Gastrocnemius medialis (tissue), 4 donors: ENCODE data around the gene CCDC13. TPM values are rescaled to one million over a fixed set of nuclear protein-coding genes. Genes with fewer than 3 reads are reported as not detected.

ENCODE experiments used
- ATAC-seq, 2 donors: fragments of 150-250 bp; one replicate each; pipeline ENCODE4 v1.9.1; 2016
- DNase-seq, 2 donors: peaks; one replicate each; pipeline ENCODE4 v3.0.0-alpha.2; 2019
- H3K27ac ChIP-seq, 4 donors: fragments of 200-600 bp; sonication (generic); 1 replicate in 1 of 4; 2 replicates in 3 of 4; pipeline ENCODE4 v1.5.1; 2016 to 2018; ENCODE audit warnings: mild to moderate bottlenecking in 2 of 4, moderate library complexity in 1 of 4
- H3K27me3 ChIP-seq, 3 donors: fragments of 200-600 bp; sonication (generic) in 2 of 3; 1 replicate in 1 of 3; 2 replicates in 2 of 3; pipeline versions ENCODE4 v1.5.1 to v1.6.0; 2016 to 2019; ENCODE audit warnings: mild to moderate bottlenecking in 1 of 3, moderate library complexity in 1 of 3
- H3K36me3 ChIP-seq, 2 donors: fragments of 200-600 bp; sonication (generic) in 1 of 2; one replicate each; pipeline ENCODE4 v1.5.1; 2017 to 2018
- H3K4me1 ChIP-seq, 2 donors: fragments of 200-600 bp; sonication (generic) in 1 of 2; one replicate each; pipeline ENCODE4 v1.5.1; 2016 to 2017; ENCODE audit warnings: mild to moderate bottlenecking in 2 of 2
- H3K4me3 ChIP-seq, 4 donors: fragments of 200-600 bp; sonication (generic) in 3 of 4; 1 replicate in 1 of 4; 2 replicates in 3 of 4; pipeline ENCODE4 v1.5.1; 2016 to 2019; ENCODE audit warnings: mild to moderate bottlenecking in 2 of 4
- H3K9me3 ChIP-seq, 3 donors: fragments of 200-600 bp; sonication (generic) in 2 of 3; 1 replicate in 1 of 3; 2 replicates in 2 of 3; pipeline ENCODE4 v1.5.1; 2016 to 2019
- CTCF ChIP-seq, 5 experiments: fragments of 450-650 bp in 3 of 5; fragments of 200-600 bp in 2 of 5; sonication (generic) in 2 of 5; IDR thresholded peaks in 4 of 5; conservative IDR thresholded peaks in 1 of 5; 1 replicate in 4 of 5; 2 replicates in 1 of 5; pipeline ENCODE4 v1.5.1; 2016 to 2019; ENCODE audit warnings: antibody characterized with exemption in 5 of 5, mild to moderate bottlenecking in 3 of 5, moderate library complexity in 3 of 5
- POLR2A ChIP-seq, 2 donors: fragments of 450-650 bp; IDR thresholded peaks; one replicate each; pipeline ENCODE4 v1.6.1; 2017; ENCODE audit warnings: antibody characterized with exemption in 2 of 2, mild to moderate bottlenecking in 2 of 2, moderate library complexity in 2 of 2
- in situ Hi-C, 4 donors: fragments of 200-750 bp; cut with MboI; loops; one replicate each; pipeline versions ENCODE4 v1.15.0 to v1.8.0; 2017; ENCODE audit warnings: low sequenced_read_pairs in 4 of 4
- intact Hi-C: fragments of 100-400 bp; cut with DNase I; formaldehyde crosslinking; loops from one replicate; pipeline ENCODE4 v1.15.1; 2023; ENCODE audit warnings: low total_unique reads
- total RNA-seq, 4 donors: library from RNA; depleted of rRNA; stranded (reverse); fragments of >200 nt; gene quantifications; one replicate each; pipeline versions ENCODE4 v1.1.0 to v1.2.3, GENCODE V29; 2016

Gene CCDC13
- total RNA-seq, 4 donors from 2014 or later: 0.12 to 1.5 (median 1.1) TPM

GRCh38 chr3:42780892-42781700 is 8.0 kb upstream of the CCDC13 start:
- in situ Hi-C loops: loop anchor here in 3 of 4 donors (5.0 to 10.0 kb wide), 3 partner anchors 54 to 106 kb away; no protein-coding TSS in a partner anchor
- no peaks in the 10 kb centered on the region for H3K9me3 ChIP-seq
- TF ChIP-seq CTCF (IDR thresholded peaks at IDR 0.05 in 4 of 5, conservative IDR thresholded peaks at IDR 0.05 in 1 of 5): peak; percentile 67 to 88 (median 83)
- TF ChIP-seq POLR2A (IDR thresholded peaks at IDR 0.05): no peak
- no peak overlapping the region for H3K4me3 ChIP-seq
- H3K36me3 ChIP-seq: peaks cover 0 to 27% of the 10 kb centered on the region in 2 donors
- no peak for DNase-seq
- no peaks in the 10 kb centered on the region for H3K27me3 ChIP-seq
- ATAC-seq: peak; percentile 42 to 76
- H3K4me1 ChIP-seq: peaks cover 0 to 17% of the 10 kb centered on the region in 2 donors
- H3K27ac ChIP-seq: peak overlapping the region in 3 of 4 donors; percentile 48 to 65 (median 52)
- intact Hi-C loops: loop anchor here (1.0 to 2.0 kb wide), 3 partner anchors 50 to 100 kb away; no protein-coding TSS in a partner anchor

GRCh38 chr3:42780398-42780797 is 7.3 kb upstream of the CCDC13 start:
- DNase-seq: no peak
- intact Hi-C loops: loop anchor here (2.0 kb wide), 2 partner anchors 50 to 58 kb away; no protein-coding TSS in a partner anchor
- H3K4me3 ChIP-seq: no peak overlapping the region
- H3K36me3 ChIP-seq: peaks cover 0 to 20% of the 10 kb centered on the region in 2 donors
- no peak for ATAC-seq
- no peaks in the 10 kb centered on the region for H3K27me3 ChIP-seq
- in situ Hi-C loops: loop anchor here in 3 of 4 donors (5.0 to 10.0 kb wide), 3 partner anchors 54 to 107 kb away; no protein-coding TSS in a partner anchor
- H3K9me3 ChIP-seq: no peaks in the 10 kb centered on the region
- peak overlapping the region; percentile 32 to 65 (median 50) for H3K27ac ChIP-seq
- TF ChIP-seq CTCF (IDR thresholded peaks at IDR 0.05 in 4 of 5, conservative IDR thresholded peaks at IDR 0.05 in 1 of 5): no peak
- no peak for TF ChIP-seq POLR2A (IDR thresholded peaks at IDR 0.05)
- peaks cover 0 to 17% of the 10 kb centered on the region in 2 donors for H3K4me1 ChIP-seq

- Histone ChIP-seq H3K4me3 (no peak overlapping the region), H3K4me1 (peaks cover 0 to 18% of the 10 kb centered on the region in 2 donors), H3K36me3 (peaks cover 0 to 6% of the 10 kb centered on the region in 2 donors), H3K9me3 (no peaks in the 10 kb centered on the region), H3K27me3 (no peaks in the 10 kb centered on the region), H3K27ac (peak overlapping the region; percentile 31 to 65 (median 47))
- DNase-seq: peak in 1 of 2 donors; percentile 22
- ATAC-seq: peak; percentile 29 to 84
- no peak for TF ChIP-seq POLR2A (IDR thresholded peaks at IDR 0.05)
- no peak for TF ChIP-seq CTCF (IDR thresholded peaks at IDR 0.05 in 4 of 5, conservative IDR thresholded peaks at IDR 0.05 in 1 of 5)
- intact Hi-C loops: no loop called here
- in situ Hi-C loops: loop anchor here in 1 of 4 donors (5.0 kb wide), 1 partner anchor 109 kb away; no protein-coding TSS in a partner anchor
Observed at GRCh38 chr3:42778644-42779043, 5.6 kb upstream of the CCDC13 start.

GRCh38 chr3:42773409-42773751 is 327 bp upstream of the CCDC13 start:
- Histone ChIP-seq H3K36me3 (no peaks in the 10 kb centered on the region), H3K4me1 (peaks cover 5 to 9% of the 10 kb centered on the region in 2 donors), H3K27ac (peak overlapping the region; percentile 27 to 69 (median 30)), H3K27me3 (no peaks in the 10 kb centered on the region), H3K4me3 (peak overlapping the region; percentile 53 to 73 (median 58)), H3K9me3 (no peaks in the 10 kb centered on the region)
- no peak for DNase-seq
- TF ChIP-seq CTCF (IDR thresholded peaks at IDR 0.05 in 4 of 5, conservative IDR thresholded peaks at IDR 0.05 in 1 of 5): no peak
- peak in 1 of 2 donors; percentile 15 for TF ChIP-seq POLR2A (IDR thresholded peaks at IDR 0.05)
- no peak for ATAC-seq
- intact Hi-C loops: no loop called here
- in situ Hi-C loops: no loop called here
